ENCODE measurements around the gene CAMTA2.

The CAMTA2 gene

GRCh38 chr17:4947411-4948165, 39.9 kb downstream of the CAMTA2 start:
- Histone ChIP-seq H3K9me3 (ENCODE audit: control insufficient read depth, insufficient read depth, low read length) (no peaks in the 10 kb centered on the region), H3K4me1 (ENCODE audit: control insufficient read depth, insufficient read depth, low read length) (peaks cover 5% of the 10 kb centered on the region; the same call in 1 of the 2 replicates), H3K27ac (ENCODE audit: low read length) (peak overlapping the region; percentile 45), H3K36me3 (ENCODE audit: control insufficient read depth, insufficient read depth, low read length) (peaks cover 26% of the 10 kb centered on the region), H3K27me3 (ENCODE audit: control insufficient read depth, insufficient read depth, low read length) (no peaks in the 10 kb centered on the region), H3K4me3 (ENCODE audit: low read length) (peak overlapping the region; percentile 70)
- DNase-seq (ENCODE audit: low read depth, low spot score), result no peak
- WGBS (ENCODE audit: insufficient coverage, insufficient read length), result no CpG with 5 or more reads among the region's 56 CpGs

- no peaks in the 10 kb centered on the region for H3K27me3 ChIP-seq (ENCODE audit: control insufficient read depth, insufficient read depth, low read length)
- H3K27ac ChIP-seq (ENCODE audit: low read length), result no peak overlapping the region
- H3K36me3 ChIP-seq (ENCODE audit: control insufficient read depth, insufficient read depth, low read length), result peaks cover 26% of the 10 kb centered on the region
- no CpG with 5 or more reads among the region's 7 CpGs for WGBS (ENCODE audit: insufficient coverage, insufficient read length)
- H3K4me1 ChIP-seq (ENCODE audit: control insufficient read depth, insufficient read depth, low read length), result peaks cover 5% of the 10 kb centered on the region; the same call in 1 of the 2 replicates
- DNase-seq (ENCODE audit: low read depth, low spot score), result no peak
- no peaks in the 10 kb centered on the region for H3K9me3 ChIP-seq (ENCODE audit: control insufficient read depth, insufficient read depth, low read length)
- H3K4me3 ChIP-seq (ENCODE audit: low read length), result peak overlapping the region; percentile 70; the same call in 1 of the 2 replicates
These were observed 40.5 kb downstream of the CAMTA2 start for GRCh38 chr17:4947010-4947410.

GRCh38 chr17:4946312-4946976, 41.0 kb downstream of the CAMTA2 start:
- no peak overlapping the region for H3K27ac ChIP-seq (ENCODE audit: low read length)
- no peaks in the 10 kb centered on the region for H3K9me3 ChIP-seq (ENCODE audit: control insufficient read depth, insufficient read depth, low read length)
- peaks cover 26% of the 10 kb centered on the region for H3K36me3 ChIP-seq (ENCODE audit: control insufficient read depth, insufficient read depth, low read length)
- peak overlapping the region; percentile 70; the same call in 1 of the 2 replicates for H3K4me3 ChIP-seq (ENCODE audit: low read length)
- no CpG with 5 or more reads among the region's 16 CpGs for WGBS (ENCODE audit: insufficient coverage, insufficient read length)
- peaks cover 5% of the 10 kb centered on the region; the same call in 1 of the 2 replicates for H3K4me1 ChIP-seq (ENCODE audit: control insufficient read depth, insufficient read depth, low read length)
- no peaks in the 10 kb centered on the region for H3K27me3 ChIP-seq (ENCODE audit: control insufficient read depth, insufficient read depth, low read length)
- DNase-seq (ENCODE audit: low read depth, low spot score), result no peak

GRCh38 chr17:4945944-4946280, 41.6 kb downstream of the CAMTA2 start:
- Histone ChIP-seq H3K9me3 (ENCODE audit: control insufficient read depth, insufficient read depth, low read length) (no peaks in the 10 kb centered on the region), H3K27ac (ENCODE audit: low read length) (no peak overlapping the region), H3K27me3 (ENCODE audit: control insufficient read depth, insufficient read depth, low read length) (no peaks in the 10 kb centered on the region), H3K4me1 (ENCODE audit: control insufficient read depth, insufficient read depth, low read length) (peaks cover 3% of the 10 kb centered on the region; the same call in 1 of the 2 replicates), H3K36me3 (ENCODE audit: control insufficient read depth, insufficient read depth, low read length) (peaks cover 26% of the 10 kb centered on the region), H3K4me3 (ENCODE audit: low read length) (no peak overlapping the region)
- no peak for DNase-seq (ENCODE audit: low read depth, low spot score)
- WGBS (ENCODE audit: insufficient coverage, insufficient read length), result no CpG with 5 or more reads among the region's 4 CpGs

GRCh38 chr17:4945176-4945943, 42.1 kb downstream of the CAMTA2 start:
- Histone ChIP-seq H3K36me3 (ENCODE audit: control insufficient read depth, insufficient read depth, low read length) (peaks cover 26% of the 10 kb centered on the region), H3K9me3 (ENCODE audit: control insufficient read depth, insufficient read depth, low read length) (no peaks in the 10 kb centered on the region), H3K27me3 (ENCODE audit: control insufficient read depth, insufficient read depth, low read length) (no peaks in the 10 kb centered on the region), H3K4me1 (ENCODE audit: control insufficient read depth, insufficient read depth, low read length) (peaks cover 3% of the 10 kb centered on the region; the same call in 1 of the 2 replicates), H3K27ac (ENCODE audit: low read length) (no peak overlapping the region), H3K4me3 (ENCODE audit: low read length) (no peak overlapping the region)
- WGBS (ENCODE audit: insufficient coverage, insufficient read length), result 100% methylated on average over 1 of the region's 7 CpGs
- no peak for DNase-seq (ENCODE audit: low read depth, low spot score)

GRCh38 chr17:4944554-4945175, 42.8 kb downstream of the CAMTA2 start:
- WGBS (ENCODE audit: insufficient coverage, insufficient read length), result no CpG with 5 or more reads among the region's 8 CpGs
- no peak for DNase-seq (ENCODE audit: low read depth, low spot score)
- Histone ChIP-seq H3K27ac (ENCODE audit: low read length) (no peak overlapping the region), H3K4me3 (ENCODE audit: low read length) (no peak overlapping the region), H3K9me3 (ENCODE audit: control insufficient read depth, insufficient read depth, low read length) (no peaks in the 10 kb centered on the region), H3K4me1 (ENCODE audit: control insufficient read depth, insufficient read depth, low read length) (peaks cover 3% of the 10 kb centered on the region; the same call in 1 of the 2 replicates), H3K27me3 (ENCODE audit: control insufficient read depth, insufficient read depth, low read length) (no peaks in the 10 kb centered on the region), H3K36me3 (ENCODE audit: control insufficient read depth, insufficient read depth, low read length) (peaks cover 26% of the 10 kb centered on the region)

GRCh38 chr17:4944163-4944553, 43.3 kb downstream of the CAMTA2 start:
- DNase-seq (ENCODE audit: low read depth, low spot score), result no peak
- Histone ChIP-seq H3K4me1 (ENCODE audit: control insufficient read depth, insufficient read depth, low read length) (peaks cover 3% of the 10 kb centered on the region; the same call in 1 of the 2 replicates), H3K9me3 (ENCODE audit: control insufficient read depth, insufficient read depth, low read length) (no peaks in the 10 kb centered on the region), H3K36me3 (ENCODE audit: control insufficient read depth, insufficient read depth, low read length) (peaks cover 26% of the 10 kb centered on the region), H3K27me3 (ENCODE audit: control insufficient read depth, insufficient read depth, low read length) (no peaks in the 10 kb centered on the region), H3K4me3 (ENCODE audit: low read length) (no peak overlapping the region), H3K27ac (ENCODE audit: low read length) (no peak overlapping the region)
- WGBS (ENCODE audit: insufficient coverage, insufficient read length), result no CpG with 5 or more reads among the region's 3 CpGs

- H3K36me3 ChIP-seq (ENCODE audit: control insufficient read depth, insufficient read depth, low read length), result peaks cover 30% of the 10 kb centered on the region
These were observed 44.5 kb downstream of the CAMTA2 start for GRCh38 chr17:4942760-4943508.

GRCh38 chr17:4941319-4941610, 46.2 kb downstream of the CAMTA2 start:
- Histone ChIP-seq H3K36me3 (ENCODE audit: control insufficient read depth, insufficient read depth, low read length) (peaks cover 27% of the 10 kb centered on the region; the same call in 1 of the 2 replicates), H3K27ac (ENCODE audit: low read length) (no peak overlapping the region), H3K9me3 (ENCODE audit: control insufficient read depth, insufficient read depth, low read length) (no peaks in the 10 kb centered on the region), H3K4me1 (ENCODE audit: control insufficient read depth, insufficient read depth, low read length) (peaks cover 8% of the 10 kb centered on the region), H3K27me3 (ENCODE audit: control insufficient read depth, insufficient read depth, low read length) (no peaks in the 10 kb centered on the region), H3K4me3 (ENCODE audit: low read length) (peak overlapping the region; percentile 68; the same call in 1 of the 2 replicates)
- WGBS (ENCODE audit: insufficient coverage, insufficient read length), result no CpG with 5 or more reads among the region's 4 CpGs
- DNase-seq (ENCODE audit: low read depth, low spot score), result no peak

More at GRCh38 chr17:4942760-4943508, 44.5 kb downstream of the CAMTA2 start:
- Histone ChIP-seq H3K4me3 (ENCODE audit: low read length) (no peak overlapping the region), H3K27me3 (ENCODE audit: control insufficient read depth, insufficient read depth, low read length) (no peaks in the 10 kb centered on the region), H3K9me3 (ENCODE audit: control insufficient read depth, insufficient read depth, low read length) (no peaks in the 10 kb centered on the region), H3K4me1 (ENCODE audit: control insufficient read depth, insufficient read depth, low read length) (peaks cover 8% of the 10 kb centered on the region), H3K27ac (ENCODE audit: low read length) (no peak overlapping the region)
- WGBS (ENCODE audit: insufficient coverage, insufficient read length), result no CpG with 5 or more reads among the region's 13 CpGs
- DNase-seq (ENCODE audit: low read depth, low spot score), result no peak
